NCI-H1694 treated with DMSO at 0.1 percent for 48 hours (cell line): ENCODE results near the gene SLC44A5.

ENCODE experiments used
- DNase-seq: peaks from one replicate; lab custom pipeline; 2025; lab: John Stamatoyannopoulos, UW

SLC44A5 gene

DNA sequence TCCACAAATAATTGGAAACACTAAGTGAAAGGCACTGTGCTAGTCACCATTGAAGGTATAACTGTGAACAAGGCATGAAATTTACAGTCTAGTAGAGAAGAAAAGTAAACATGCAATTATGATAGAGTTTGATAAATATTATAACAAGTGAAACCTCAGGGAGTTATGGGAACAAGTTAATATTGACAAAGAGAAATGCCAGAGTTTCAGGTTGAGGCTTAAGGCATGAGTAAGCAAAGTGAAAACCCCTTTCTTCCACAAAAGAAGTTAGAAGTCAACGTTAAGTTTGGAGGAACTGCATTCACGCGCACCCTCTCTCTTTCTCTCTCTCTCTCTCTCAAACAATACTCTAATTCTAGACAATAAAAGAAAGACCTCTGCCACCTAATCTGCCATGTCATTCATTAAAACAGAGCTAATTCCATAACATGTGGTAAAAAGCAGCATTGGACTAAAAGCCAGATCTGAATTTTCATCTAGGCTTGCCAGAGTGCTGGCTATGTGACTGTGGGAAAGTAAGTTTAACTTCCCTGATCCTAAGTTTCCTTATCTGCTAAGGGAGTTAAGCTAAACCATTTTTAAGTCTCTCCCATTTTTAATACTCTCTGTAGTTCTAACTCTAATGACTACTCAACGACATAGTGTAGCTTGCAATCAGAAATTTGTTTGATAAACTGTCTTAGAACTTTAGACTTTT, 22.0 kb downstream of the SLC44A5 start:
- no peak for DNase-seq

DNA sequence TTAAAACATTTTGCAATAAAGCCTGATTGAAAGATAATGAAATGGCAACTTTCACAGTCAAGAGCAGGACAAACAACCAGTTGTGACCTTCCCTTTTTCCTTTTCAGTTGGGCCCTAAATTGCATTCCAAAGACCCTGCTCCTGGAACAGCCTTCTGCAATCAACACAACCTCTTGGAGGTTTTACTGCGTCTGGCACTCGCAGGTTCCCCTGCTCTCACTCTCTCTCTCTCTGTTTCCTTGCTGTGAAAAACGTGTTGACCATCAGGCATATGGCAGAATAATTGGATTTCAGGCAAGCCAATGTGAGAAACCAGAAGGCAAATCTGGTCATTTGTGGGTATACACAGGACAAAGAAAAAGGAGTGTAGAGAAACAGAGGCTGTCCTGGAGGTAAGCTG, 23.2 kb downstream of the SLC44A5 start:
- DNase-seq: no peak

DNA sequence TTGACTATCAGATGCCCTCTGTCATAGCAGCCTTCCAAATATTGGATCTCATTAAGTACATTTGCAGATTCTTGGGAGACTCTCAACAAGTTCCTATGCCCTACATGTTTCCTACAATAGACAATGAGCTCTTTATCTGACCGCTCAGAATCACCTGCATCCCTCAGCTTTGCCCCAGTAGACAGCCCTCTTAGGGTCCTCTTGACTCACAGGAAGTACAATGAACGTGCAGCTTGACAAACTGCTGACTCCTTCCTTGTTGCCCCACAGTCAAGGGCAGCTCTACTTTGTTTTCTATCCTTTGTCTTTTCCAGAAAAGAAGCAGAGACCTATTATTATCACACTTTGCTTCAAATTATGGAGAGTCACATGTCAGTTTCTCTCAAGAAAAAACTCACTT, 27.6 kb downstream of the SLC44A5 start:
- DNase-seq: no peak

DNA sequence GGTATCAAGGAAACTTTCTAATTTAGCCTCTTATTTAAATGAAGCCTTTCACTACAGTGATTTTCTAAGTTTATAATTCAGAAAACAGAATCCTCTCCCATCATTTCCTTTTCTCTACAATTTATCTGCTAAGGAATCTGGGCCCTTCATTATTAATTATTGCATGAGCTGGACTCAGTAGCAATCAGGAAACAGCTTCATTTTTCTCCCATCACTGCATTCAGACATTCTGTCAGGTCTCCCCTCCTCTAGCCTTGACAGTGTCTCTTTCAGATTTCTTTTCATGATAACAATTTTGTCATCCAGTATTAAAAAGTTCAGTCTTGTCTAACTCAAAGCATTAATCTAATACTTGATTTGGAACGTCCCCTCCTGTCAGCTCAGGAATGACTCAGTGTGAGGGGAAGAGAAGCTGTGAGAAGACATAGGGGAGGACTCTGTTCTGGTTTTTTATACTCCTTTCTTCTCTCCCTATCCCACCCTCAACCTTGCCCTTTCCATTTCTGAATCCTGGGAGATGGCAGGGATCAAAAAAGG, 28.1 kb downstream of the SLC44A5 start:
- no peak for DNase-seq

DNA sequence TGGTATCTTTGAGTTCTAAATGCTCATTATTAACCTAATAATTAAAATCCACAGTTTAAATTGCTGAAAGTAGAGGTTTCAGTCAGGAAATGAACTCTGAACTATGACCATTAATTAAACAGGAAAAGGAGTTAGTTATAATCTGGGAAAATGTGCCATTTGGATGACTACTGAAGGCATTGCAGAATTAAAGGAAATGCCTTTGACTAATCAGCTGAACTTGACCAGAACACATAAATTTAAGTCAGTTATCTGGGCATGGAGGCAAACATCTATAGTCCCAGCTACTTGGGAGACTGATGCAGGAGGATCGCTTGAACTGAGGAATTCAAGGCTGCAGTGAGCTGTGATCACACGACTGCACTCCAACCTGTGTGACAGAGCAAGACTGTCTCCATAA, 31.9 kb downstream of the SLC44A5 start:
- no peak for DNase-seq

DNA sequence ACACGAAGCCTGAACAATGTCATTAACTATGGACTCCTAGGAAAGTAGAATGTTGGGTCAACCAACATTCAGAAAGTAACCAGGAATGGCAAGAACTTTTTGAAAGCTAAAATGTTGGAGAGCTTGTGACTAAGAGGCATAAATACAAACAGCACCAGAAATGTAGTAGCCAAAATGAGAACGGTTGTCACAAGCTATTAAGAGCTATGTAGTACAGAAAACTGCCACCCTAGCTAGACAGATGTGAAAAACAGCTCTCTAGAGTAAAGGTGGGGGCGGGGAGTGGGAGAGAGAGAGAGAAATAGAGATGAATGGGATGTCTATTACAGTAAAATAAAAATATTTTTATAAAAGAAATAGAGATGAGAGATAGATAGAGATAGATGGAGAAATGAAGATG, 35.1 kb downstream of the SLC44A5 start:
- DNase-seq: no peak

DNA sequence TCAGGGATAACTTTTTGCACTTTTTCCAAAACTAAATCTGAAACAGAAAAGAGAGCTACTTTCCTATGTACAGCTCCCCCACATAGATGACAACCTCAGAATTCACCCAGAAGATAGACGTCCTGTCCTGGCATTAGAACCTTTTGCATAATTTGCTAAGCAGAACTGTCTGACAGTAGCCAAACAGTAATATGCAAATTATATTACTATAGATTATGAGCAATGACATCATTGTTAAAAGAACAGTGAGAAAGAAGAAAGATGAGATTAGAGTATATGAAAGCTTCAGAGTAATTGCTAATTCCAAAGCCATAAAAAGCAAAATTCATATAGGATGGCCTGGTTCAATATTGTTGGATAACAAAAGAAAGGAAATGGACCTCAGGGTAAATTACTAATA, 43.7 kb downstream of the SLC44A5 start:
- no peak for DNase-seq

DNA sequence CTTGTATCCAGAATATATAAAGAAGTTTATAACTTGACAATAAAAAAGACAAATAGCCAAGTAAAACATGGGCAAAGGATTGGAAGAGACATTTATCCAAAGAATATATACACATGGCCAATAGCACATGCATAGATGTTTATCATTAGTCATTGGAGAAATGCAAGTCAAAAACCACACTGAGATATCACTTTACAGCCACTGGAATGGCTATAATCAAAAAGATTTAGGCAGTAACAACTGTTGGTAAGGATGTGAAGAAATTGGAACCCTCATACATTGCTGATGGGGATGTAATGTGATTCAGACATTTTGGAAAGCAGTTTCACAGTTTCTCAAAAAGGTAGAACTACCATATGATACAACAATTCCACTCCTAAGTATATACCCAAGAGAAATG, 51.1 kb downstream of the SLC44A5 start:
- DNase-seq: no peak

DNA sequence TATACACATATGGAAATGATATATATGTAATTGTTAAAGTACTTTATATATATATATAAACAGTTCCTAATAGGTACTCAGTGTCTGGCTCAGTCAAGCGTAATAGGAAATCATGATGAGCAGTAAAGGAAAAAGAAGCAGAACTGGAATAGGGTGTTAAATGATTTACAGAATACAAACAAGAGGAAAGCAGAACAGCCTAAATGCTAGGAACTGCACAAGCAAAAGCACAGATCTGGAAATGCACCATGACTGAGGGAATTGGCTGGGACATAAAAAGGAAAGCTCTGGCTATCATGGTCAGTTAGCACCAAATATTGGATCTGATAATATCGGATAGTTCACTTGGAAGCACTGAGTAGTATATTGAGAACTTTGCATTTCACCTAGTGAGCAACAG, 51.8 kb downstream of the SLC44A5 start:
- DNase-seq: no peak

DNA sequence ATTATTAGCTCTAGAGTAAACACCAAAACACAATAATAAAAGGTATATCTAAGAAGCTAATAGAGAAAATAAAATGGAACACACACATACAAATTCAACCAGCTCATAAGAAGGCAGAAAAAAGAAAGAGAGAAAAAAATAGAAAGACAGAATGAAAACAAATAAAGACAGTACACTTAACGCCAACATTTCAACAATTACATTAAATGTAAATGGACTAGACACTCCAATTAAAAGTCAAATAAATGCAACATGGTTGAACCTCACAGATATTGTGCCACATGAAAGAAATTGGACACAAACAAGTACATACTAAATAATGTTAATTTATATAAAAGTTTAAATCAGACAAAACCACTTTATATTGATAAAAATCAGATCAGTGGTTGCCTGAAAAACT, 56.0 kb downstream of the SLC44A5 start:
- DNase-seq: no peak

DNA sequence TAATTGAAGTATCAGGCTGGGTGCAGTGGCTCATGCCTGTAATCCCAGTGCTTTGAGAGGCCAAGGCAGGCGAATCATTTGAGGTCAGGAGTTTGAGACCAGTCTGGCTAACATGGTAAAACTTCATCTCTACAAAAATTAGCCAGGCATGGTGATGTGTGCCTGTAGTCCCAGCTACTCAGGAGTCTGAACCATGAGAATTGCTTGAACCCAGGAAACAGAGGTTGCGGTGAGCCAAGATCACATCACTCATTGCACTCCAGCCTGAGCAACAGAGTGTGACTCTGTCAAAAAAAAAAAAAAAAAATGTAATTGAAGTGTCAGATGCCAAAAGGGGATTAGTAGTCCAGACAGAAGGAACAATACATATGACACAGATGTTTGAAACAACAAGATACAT, 56.7 kb downstream of the SLC44A5 start:
- no peak for DNase-seq

DNA sequence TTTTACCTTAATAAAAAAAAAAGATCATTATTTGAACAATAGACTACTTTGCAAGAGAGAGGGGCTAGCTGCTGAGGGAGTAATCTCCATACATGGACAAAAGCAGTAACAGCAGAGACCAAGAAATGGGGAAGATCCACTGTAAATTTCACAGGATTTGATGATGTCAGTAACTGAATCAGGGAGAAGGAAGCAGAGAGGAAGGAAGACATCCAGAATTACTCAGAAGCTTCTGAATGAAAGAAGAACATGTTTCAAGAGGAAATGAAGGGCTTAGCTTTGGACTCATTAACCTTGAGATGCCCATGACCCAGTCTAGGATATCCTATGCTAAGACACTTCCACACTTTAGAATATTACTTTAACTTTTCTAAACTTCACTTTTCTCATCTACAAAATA, 60.4 kb downstream of the SLC44A5 start:
- no peak for DNase-seq

DNA sequence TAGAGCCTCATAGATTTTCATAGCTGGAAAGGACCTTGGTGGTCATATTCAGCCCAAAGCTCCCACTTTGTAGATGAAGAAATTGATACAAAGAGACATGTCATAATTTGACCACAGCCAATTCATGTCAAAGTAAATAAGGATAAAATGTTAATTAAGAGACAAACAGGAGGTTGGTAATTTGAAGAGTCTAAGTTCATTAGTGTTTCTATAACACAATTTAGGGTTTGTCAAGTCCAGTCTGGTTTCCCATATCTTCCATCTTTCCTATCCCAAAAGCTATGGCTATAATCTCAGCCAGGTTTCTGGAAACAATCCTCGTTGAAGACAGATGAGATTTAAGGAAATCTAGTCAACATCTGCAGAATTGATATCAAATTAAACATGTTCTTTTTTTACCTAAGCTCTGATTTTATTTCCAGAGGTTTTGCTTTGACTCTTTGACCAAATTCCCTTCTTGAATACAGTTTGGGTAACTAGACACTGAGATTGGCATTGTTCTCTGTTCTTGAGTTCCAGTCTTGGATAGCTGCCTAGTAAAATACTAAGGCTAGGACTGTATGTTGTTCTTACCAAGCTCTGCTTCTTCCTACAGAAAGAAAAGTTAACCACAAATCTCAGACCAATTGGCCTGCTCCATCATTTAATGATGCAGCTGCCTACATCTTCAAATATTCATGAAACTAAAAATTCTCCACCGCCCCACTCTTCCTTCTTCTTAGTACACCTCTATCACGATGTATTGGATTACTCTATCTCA, 62.0 kb downstream of the SLC44A5 start:
- no peak for DNase-seq

DNA sequence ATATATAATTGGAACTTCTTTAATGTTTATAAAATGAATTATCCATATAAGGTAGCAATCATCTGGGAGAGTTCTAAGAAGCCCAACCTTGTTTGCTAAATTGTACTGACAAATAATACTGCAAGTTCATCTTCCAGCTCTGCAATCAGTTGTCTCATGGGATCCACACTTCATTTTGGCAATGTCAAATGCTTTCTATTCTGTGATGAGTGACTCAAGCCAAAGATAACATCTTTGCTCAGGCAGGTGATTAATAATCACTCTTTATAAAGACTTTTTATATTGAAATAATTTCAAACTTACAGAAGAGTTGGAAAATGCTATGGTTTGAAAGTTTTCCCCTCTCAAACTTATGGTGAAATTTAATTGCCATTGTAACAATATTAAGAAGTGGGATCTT, 67.2 kb downstream of the SLC44A5 start:
- no peak for DNase-seq

DNA sequence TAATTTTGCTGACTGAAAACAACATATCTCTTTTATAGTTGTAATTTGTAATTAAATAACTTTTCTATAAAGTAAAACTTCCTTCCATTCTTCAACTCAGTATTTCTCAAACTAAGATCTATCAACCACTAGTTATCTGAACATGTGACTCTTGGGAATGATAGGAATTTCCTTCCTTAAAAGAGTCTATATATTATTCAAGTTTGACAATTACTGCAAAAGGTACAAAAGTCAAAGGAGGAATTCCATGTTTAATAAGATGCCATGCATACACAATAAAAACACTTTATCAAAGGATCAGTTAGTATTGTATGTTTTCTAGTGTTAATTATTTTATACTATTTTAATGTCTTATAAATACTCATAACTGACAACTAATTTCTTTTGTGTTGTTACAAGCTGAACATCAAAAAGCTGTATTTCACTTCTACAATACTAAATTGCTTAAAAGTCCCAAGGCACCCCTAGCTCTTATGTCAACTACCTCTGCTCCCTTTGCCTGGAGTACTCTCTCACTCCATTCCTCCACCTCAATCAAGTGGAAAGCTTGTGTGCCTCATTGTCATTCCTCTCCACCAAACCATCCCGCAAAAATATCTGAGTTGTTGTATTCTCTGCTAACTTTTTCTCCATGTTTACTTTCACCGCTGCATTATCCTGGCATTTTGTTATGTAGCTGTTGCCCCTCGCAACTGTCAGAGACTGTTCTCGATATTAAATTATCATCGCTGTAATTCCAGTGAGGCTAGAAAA, 67.9 kb downstream of the SLC44A5 start:
- no peak for DNase-seq

DNA sequence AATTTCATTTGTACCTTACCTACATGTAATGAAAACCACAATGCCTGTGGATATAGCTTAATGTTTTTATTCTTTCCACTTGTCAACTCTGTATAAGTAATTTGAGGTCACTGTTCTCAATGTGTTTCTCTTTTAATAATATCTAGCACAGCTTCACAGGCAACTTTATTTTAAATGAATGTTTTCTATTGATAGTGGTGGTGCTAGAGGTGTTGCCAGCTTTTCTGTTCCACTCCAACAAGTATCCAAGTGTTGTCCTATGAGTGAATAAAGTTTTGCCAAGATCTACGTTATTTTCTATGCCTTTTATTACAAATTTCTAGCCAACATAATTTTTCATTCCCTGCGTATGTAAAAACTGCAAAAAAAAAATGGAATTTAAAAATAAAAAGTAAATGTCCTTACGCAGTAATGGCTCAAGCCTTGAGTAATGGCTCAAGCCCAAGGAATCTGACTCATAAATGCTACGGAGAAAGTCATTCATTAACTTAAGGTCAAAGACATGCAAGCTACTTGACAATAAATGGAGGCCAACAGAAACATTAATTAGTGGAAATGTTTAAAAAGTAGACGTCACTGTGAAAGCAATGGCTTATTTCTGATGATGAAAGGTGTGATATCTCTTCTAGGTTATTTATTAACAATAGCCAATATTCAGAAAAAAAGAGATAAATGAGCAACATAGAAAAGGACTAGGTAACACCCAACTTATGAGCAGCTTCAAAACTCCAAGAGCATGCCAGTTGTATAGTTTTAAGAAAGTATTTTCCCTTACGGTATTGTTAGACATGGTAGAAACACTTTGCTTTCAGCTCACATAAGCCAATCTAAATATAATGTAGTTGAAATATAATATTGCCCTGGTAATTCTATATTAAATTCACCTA, 71.4 kb downstream of the SLC44A5 start:
- DNase-seq: no peak

DNA sequence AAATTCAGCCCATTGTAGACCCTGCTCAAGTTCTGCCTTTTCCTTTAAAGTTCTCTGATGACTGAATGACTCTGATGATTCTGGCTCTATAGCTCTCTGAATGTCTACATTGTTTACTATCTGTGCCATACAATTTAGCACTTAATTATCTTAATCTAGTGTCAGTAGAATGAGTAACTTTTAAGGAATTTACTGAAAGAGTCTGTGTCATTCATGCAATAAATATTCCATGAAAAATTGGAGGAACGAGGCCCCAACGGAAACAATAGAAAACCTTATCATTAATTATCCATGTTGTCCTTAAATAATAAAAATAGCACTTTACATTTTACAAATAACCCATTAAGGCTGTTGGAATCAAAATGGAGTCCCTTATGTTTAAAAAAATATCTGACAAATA, 77.8 kb downstream of the SLC44A5 start:
- DNase-seq: no peak

DNA sequence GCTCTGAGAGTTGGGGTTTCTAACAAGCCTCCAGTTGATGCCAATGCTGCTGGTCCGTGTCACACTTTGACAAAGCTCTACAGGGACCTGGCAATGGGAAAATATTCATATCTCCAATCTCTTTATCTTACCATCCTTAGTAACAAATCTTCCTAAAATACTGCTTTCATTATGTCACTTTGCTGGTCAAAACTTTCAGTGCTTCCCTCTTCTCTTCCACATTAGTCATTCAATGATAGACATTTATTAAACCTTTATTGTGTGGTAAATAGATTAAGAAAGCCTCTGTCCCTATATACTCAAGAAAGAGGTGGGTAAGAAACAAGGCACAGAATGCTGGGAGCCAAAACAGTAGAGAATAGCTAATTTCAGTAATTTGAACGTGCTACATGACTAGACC, 79.3 kb downstream of the SLC44A5 start:
- DNase-seq: no peak

DNA sequence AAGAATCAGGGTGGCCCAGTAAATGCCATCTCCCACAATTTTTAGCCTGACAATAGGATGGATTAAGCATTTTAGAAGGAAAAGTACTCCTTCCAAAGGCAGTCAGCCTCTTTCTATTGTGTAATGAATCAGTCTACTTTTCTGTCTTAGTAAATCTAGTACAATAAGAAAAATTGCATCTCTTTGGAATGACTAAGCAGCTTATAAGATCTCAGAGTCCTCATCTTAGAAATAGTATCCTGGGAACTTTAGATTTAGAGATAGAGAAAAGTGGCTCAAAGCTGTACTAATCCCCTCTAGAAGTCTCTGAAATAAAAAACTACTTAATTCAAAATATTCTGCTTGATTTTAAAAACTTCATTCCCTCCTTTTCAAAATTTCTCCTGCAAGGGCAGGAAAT, 81.4 kb downstream of the SLC44A5 start:
- no peak for DNase-seq

DNA sequence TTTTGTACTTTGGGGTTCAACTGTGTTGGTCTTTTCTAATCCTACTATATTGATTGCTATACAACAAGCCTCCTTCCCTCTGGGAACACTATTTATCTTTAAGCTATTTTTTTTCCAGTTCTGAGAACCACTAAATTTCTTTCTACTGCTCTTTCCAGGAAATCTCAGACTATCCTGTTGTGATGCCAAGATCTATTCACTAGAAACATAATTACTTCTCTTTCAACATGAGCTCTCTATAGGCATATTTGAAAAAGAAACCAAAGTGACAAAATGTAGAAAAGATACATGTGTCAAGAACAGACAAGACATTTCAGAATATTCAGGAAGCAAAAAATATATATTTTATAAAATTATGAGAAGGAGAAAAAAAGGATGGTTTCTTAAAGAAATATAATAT, 82.9 kb downstream of the SLC44A5 start:
- no peak for DNase-seq

DNA sequence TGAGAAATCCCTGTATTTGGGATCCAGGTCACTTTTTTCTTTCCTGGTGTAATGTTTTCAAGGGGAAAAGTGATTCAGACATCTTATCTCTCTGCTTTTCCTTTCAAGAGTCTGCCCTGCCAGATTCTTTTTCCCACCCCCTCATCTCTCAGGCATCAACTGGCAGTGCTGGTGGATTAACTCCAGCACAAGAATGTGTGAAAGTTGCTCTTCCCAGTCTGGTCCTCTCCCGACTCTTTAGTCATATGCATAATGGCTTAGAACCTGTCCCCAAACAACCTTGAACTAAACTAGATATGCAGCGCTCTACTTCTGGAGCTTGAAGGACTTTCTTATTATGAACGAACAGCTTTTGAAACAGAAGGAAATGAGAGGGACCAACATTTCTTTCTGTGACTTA, 88.5 kb downstream of the SLC44A5 start:
- DNase-seq: no peak

DNA sequence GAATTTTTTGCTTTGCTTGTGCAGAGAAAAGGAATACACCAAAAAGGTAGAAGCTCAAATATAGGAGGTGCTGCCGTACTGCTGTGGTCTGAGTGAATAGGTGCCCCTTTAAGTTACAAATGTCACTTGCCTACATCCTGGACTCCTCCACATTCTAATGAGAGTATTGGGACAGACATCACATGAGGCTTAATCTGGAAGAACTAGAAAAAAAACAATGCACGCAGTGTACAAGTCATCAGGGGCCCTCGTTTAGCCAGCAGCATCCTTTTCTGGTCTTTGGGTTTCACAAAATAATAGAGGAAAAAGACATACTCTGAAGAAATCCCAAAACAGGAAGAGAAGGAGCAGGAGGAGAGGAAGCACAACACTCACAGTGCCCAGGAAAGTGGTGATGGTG, 89.3 kb downstream of the SLC44A5 start:
- DNase-seq: no peak
